HPDE6-E6E7 (cell line): ENCODE measurements around the gene POLR3G.
A peak's percentile ranks its signal among the peaks of the same experiment; 100 is the strongest.

Source experiments
- DNase-seq: peaks from one replicate; pipeline ENCODE4 v3.0.0; 2011; ENCODE audit warnings: missing footprints; ENCODE audit errors: extremely low spot score

POLR3G gene

GRCh38 chr5:90503596-90503995 lies 28.9 kb downstream of the POLR3G start:
- DNase-seq, result no peak

DNA sequence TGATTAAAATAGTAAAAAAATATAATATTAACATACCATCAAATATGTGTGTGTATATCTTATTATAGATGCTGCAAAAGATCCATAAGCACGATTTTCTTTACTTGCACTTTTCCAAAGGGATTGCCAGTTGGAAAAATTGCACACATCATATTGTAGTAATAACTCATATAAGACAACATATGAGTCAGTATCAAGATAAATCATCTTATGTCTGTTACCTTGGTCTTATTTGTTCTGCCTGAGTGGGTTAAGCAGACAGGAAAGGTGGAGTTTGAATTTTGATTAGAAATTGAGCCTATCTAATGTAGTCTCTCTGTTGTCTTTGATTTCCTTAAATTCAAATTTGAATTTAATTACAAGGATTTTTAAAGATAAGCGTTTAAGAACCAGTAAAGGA lies 30.1 kb downstream of the POLR3G start:
- DNase-seq, result no peak

DNA sequence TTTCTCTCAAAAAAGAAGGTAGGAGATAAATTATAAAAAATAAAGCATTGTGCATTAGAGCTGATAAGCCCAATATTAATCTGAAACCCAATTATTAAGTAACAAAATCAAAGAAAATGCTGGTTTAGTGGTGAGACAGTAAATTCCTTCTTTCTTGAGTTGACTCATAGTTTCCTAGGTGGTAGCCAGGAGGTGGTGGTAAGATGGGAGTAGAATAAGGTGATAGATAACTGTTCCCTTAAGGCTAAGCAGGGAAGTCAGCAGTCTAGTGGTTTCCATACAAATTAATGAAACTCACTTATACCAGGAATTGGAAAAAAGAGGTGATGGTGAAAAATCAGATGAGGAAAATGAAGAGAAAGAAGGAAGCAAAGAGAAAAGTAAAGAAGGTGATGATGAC lies 31.6 kb downstream of the POLR3G start:
- no peak for DNase-seq

GRCh38 chr5:90510438-90510837 lies 35.8 kb downstream of the POLR3G start:
- no peak for DNase-seq

- no peak for DNase-seq
Observed at GRCh38 chr5:90514520-90514919, 39.9 kb downstream of the POLR3G start.

- no peak for DNase-seq
Observed at GRCh38 chr5:90518661-90519060, 44.0 kb downstream of the POLR3G start.

- no peak for DNase-seq
Observed at GRCh38 chr5:90519081-90519480, 44.4 kb downstream of the POLR3G start.

GRCh38 chr5:90528601-90529193 lies 54.0 kb downstream of the POLR3G start:
- DNase-seq, result no peak

DNA sequence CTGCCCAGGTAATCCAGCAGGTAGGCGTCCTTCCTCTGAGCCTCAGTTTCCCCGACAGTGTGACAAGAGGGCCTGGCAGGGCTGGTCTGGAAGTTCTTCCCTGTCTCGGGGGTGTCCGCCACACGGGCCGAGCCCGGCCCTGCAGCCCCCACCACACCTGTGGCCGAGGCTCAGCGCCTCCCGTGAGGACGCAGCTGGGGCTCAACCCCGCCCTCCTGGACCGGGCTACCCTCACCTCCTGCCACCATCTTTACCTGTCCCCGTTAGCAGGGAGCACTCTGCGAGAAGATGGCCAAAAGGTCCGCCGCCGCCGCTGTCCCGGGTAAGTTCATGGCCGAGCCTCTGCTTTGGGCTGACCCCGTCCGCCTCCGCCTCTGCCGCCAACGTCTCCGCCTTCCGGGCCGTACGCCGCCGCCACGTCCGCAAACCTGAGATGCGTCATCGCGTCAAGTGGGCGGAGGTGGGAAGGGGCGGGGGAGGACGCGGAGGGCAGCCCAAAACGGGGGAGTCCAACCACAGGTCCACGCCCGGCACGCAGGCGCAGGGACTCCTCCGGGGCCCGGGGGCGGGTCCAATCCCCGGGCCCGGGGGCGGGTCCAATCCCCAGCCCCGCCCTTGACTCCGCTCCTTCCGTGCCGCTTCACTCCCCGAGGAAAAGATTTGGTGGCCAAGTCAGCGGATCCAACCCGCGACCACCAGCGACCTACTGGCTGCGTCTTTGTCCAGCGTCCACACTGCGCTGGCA lies 54.7 kb downstream of the POLR3G start, which contains the start of gene LYSMD3:
TSS of gene LYSMD3 (minus strand) at position 391 of the 745 bp plus-strand sequence. CDS start 4,295 bp downstream, outside the sequence.
- peak; percentile 93 for DNase-seq

- DNase-seq, result peak; percentile 82
Observed at GRCh38 chr5:90529939-90530677, 55.4 kb downstream of the POLR3G start.

- DNase-seq, result no peak
Observed at GRCh38 chr5:90530736-90531487, 56.2 kb downstream of the POLR3G start.

- DNase-seq, result no peak
Observed at GRCh38 chr5:90533794-90534193, 59.1 kb downstream of the POLR3G start.

GRCh38 chr5:90534922-90535321 lies 60.3 kb downstream of the POLR3G start:
- no peak for DNase-seq

- no peak for DNase-seq
Observed at GRCh38 chr5:90542827-90543519, 68.3 kb downstream of the POLR3G start.

GRCh38 chr5:90545511-90545910 lies 70.8 kb downstream of the POLR3G start:
- no peak for DNase-seq

DNA sequence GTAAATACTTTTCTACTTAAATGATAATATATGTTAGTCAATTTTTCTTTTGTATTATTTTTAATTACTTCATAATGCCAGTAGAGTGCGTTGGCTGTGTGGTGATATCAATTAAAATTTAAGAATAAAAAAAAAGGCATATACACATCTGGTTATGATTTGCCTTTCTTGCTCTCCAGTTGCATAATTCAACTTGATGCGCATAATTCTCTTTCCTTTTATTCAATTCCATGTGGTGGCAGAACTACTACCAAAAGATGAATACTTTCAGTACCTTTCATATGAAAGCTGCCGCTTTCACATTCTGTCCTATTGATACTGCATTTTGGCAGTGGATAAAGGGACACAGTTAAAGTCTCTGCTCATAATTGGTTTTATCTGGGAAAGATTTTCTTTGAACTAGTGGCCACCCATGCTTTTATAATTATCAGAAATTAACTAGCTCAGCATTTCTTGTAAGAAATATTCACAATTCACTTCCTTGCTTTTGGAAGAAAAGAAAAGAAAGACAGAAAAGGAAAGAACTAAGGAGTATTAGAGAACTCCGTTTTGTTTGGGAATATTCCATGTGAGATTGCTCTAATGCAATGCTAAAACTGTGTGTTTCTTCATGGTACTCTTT lies 71.7 kb downstream of the POLR3G start:
- no peak for DNase-seq

DNA sequence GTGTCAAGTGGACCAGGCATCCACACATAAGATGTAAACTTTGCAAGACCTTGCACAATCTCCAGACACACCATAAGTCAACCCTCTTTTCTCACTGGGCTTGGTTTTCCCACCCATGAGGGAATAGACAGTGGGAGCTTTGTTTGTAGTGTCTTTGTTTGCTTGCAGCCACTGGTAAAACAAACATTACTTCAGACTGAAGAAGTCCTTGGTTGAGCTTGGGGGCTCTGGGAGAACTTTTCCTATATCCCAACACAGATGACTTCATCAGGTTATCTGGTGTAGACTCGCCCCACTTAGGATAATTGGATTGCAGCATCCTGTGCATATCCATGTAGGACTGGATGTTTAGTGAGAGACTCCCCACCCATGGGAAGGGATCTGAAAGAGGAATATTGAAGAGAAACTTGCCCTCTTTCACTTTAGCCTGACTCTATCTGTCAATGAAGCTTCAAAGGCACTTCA lies 72.4 kb downstream of the POLR3G start:
- DNase-seq, result no peak

- DNase-seq, result no peak
Observed at GRCh38 chr5:90548069-90548593, 73.5 kb downstream of the POLR3G start.

- DNase-seq, result no peak
Observed at GRCh38 chr5:90549223-90549622, 74.6 kb downstream of the POLR3G start.

DNA sequence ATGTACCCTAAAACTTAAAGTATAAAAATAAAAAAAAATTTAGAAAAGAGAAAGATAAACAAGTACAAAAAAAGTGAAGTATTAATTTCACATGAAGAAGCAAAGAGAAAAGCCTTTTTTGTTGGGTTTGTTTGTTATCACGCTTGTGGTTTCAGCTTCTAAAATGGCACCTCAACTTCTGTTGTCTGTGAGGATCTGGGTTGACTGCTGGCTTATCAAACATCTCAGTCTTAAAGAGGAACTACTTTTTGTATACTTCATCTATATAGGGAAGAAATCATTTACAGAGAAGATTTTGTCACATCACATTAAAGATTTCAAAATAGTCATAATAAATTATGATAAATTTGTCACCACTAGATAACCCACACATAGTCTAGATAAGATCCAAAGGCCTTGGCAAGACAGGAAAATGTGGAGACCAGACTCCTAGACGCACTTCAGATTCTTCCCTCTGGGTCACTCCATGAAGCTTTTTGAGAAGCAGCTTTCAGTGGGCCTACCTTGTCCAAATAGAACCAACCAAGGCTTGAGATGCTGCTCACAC lies 75.1 kb downstream of the POLR3G start:
- no peak for DNase-seq
